Thymus (tissue), 11 donors: ENCODE results near the gene ST13. TPM values are rescaled to one million over a fixed set of nuclear protein-coding genes. Genes with fewer than 3 reads are reported as not detected.
A peak's percentile ranks its signal among the peaks of the same experiment; 100 is the strongest.
"Not testable (repeated sequence)": the region's sequence is repeated elsewhere in the genome, so short reads cannot be mapped to it uniquely, and the experiment has no call there.

Experiments used
- DNase-seq, 9 donors: peaks; one replicate each; pipeline ENCODE4 v3.0.0-alpha.2; 2013; ENCODE audit warnings: low spot score in 9 of 9, low read depth in 6 of 9, missing footprints in 1 of 9
- H3K27ac ChIP-seq, 2 donors: one replicate each; pipeline ENCODE4 v1.5.1; 2013; ENCODE audit warnings: control low read depth in 1 of 2, low read depth in 1 of 2, low read length in 1 of 2, mild to moderate bottlenecking in 1 of 2, moderate library complexity in 1 of 2
- H3K27me3 ChIP-seq, 2 donors: one replicate each; pipeline ENCODE4 v1.5.1; 2013; ENCODE audit warnings: low read length in 1 of 2; ENCODE audit not compliant: control insufficient read depth in 2 of 2, insufficient read depth in 1 of 2
- H3K36me3 ChIP-seq, 2 donors: one replicate each; pipeline ENCODE4 v1.5.1; 2013; ENCODE audit warnings: low read length in 1 of 2, mild to moderate bottlenecking in 1 of 2, moderate library complexity in 1 of 2; ENCODE audit not compliant: control insufficient read depth in 2 of 2, insufficient read depth in 2 of 2
- H3K4me1 ChIP-seq, 2 donors: one replicate each; pipeline ENCODE4 v1.5.1; 2013; ENCODE audit warnings: low read length in 2 of 2; ENCODE audit not compliant: control insufficient read depth in 2 of 2, insufficient read depth in 2 of 2
- H3K4me3 ChIP-seq, 2 donors: one replicate each; pipeline ENCODE4 v1.5.1; 2013; ENCODE audit warnings: low read length in 2 of 2, control low read depth in 1 of 2, mild to moderate bottlenecking in 1 of 2
- H3K9me3 ChIP-seq, 2 donors: one replicate each; pipeline ENCODE4 v1.5.1; 2013; ENCODE audit warnings: low read length in 1 of 2, mild to moderate bottlenecking in 1 of 2; ENCODE audit not compliant: control insufficient read depth in 2 of 2, insufficient read depth in 1 of 2
- WGBS: extraction: QIAGEN DNeasy Blood & Tissue Kit; methylation state at CpG from one replicate; pipeline ENCODE4 v1.1.7; 2013; 5-methylcytosine and 5-hydroxymethylcytosine counted together
- polyA plus RNA-seq: library from polyadenylated mRNA; stranded (reverse); fragments of 200-250 nt; gene quantifications from one replicate; pipeline ENCODE4 v1.2.3, GENCODE V29; 2013
- total RNA-seq: library from RNA; stranded (reverse); fragments of 120-200 nt; gene quantifications from one replicate; pipeline ENCODE4 v1.2.4, GENCODE V29; 2013
- donor health status: healthy.

ST13 gene
- total and polyA plus RNA-seq, 2 donors: 121 to 240 TPM

- H3K36me3 ChIP-seq: peaks cover 4 to 62% of the 10 kb centered on the region in 2 donors
- DNase-seq, H3K27me3 ChIP-seq, H3K27ac ChIP-seq, H3K4me1 ChIP-seq, H3K9me3 ChIP-seq, H3K4me3 ChIP-seq: not testable (repeated sequence)
- 100% methylated on average over 2 of the region's 2 CpGs for WGBS
Measured at GRCh38 chr22:40826292-40826691, 30.1 kb downstream of the ST13 start.

- Histone ChIP-seq H3K36me3 (peaks cover 4 to 37% of the 10 kb centered on the region in 2 donors), H3K4me3 (no peak overlapping the region), H3K27ac (no peak overlapping the region), H3K27me3 (no peaks in the 10 kb centered on the region), H3K9me3 (no peaks in the 10 kb centered on the region), H3K4me1 (peaks cover 6 to 9% of the 10 kb centered on the region in 2 donors)
- no peak for DNase-seq
- 97% methylated on average over 1 of the region's 1 CpG for WGBS
Measured at GRCh38 chr22:40823426-40823825, 33.0 kb downstream of the ST13 start.

- Histone ChIP-seq H3K27me3 (no peaks in the 10 kb centered on the region), H3K4me3 (peak overlapping the region; percentile 99), H3K4me1 (peaks cover 12 to 23% of the 10 kb centered on the region in 2 donors), H3K27ac (peak overlapping the region; percentile 56 to 69), H3K9me3 (no peaks in the 10 kb centered on the region), H3K36me3 (peaks cover 0 to 25% of the 10 kb centered on the region in 2 donors)
- WGBS: 13% methylated on average over 4 of the region's 4 CpGs
- no peak for DNase-seq
Measured at GRCh38 chr22:40819599-40820140, 36.8 kb downstream of the ST13 start.

- 1% methylated on average over 60 of the region's 61 CpGs for WGBS
- H3K27ac ChIP-seq: peak within 1 kb of the TSS; percentile 56 to 77
- peaks cover 0 to 18% of the 10 kb centered on the region in 2 donors for H3K36me3 ChIP-seq
- no peaks in the 10 kb centered on the region for H3K27me3 ChIP-seq
- DNase-seq: peak; percentile 56 to 92 (median 82)
- peak within 1 kb of the TSS; percentile 99 for H3K4me3 ChIP-seq
- no peaks in the 10 kb centered on the region for H3K9me3 ChIP-seq
- peaks cover 12 to 23% of the 10 kb centered on the region in 2 donors for H3K4me1 ChIP-seq
Measured at GRCh38 chr22:40818747-40819598, 37.5 kb downstream of the ST13 start, which contains the start of gene SLC25A17. Gene SLC25A17 (minus strand): TSS chr22:40819346. CDS start chr22:40819248, 98 bp downstream.

GRCh38 chr22:40818192-40818746 lies 38.2 kb downstream of the ST13 start:
- H3K27ac ChIP-seq: peak overlapping the region in 1 of 2 donors; percentile 33
- WGBS: 15% methylated on average over 14 of the region's 14 CpGs

GRCh38 chr22:40817737-40818136 lies 38.7 kb downstream of the ST13 start:
- Histone ChIP-seq H3K4me3 (peak overlapping the region in 1 of 2 donors; percentile 99), H3K9me3 (no peaks in the 10 kb centered on the region), H3K27ac (no peak overlapping the region), H3K36me3 (peaks cover 0 to 8% of the 10 kb centered on the region in 2 donors), H3K27me3 (no peaks in the 10 kb centered on the region), H3K4me1 (peaks cover 12 to 23% of the 10 kb centered on the region in 2 donors)
- DNase-seq: no peak
- 98% methylated on average over 4 of the region's 4 CpGs for WGBS

More at GRCh38 chr22:40818192-40818746, 38.2 kb downstream of the ST13 start:
- H3K9me3 ChIP-seq: no peaks in the 10 kb centered on the region
- no peaks in the 10 kb centered on the region for H3K27me3 ChIP-seq
- peak overlapping the region; percentile 99 for H3K4me3 ChIP-seq
- H3K36me3 ChIP-seq: peaks cover 0 to 11% of the 10 kb centered on the region in 2 donors
- H3K4me1 ChIP-seq: peaks cover 12 to 23% of the 10 kb centered on the region in 2 donors
- peak in 1 of 9 donors; percentile 40 for DNase-seq

GRCh38 chr22:40813912-40814315 lies 42.5 kb downstream of the ST13 start:
- no peak overlapping the region for H3K4me3 ChIP-seq
- H3K4me1 ChIP-seq: peaks cover 8 to 16% of the 10 kb centered on the region in 2 donors
- H3K27ac ChIP-seq: no peak overlapping the region
- no peak for DNase-seq
- H3K27me3 ChIP-seq: no peaks in the 10 kb centered on the region
- peaks cover 0 to 6% of the 10 kb centered on the region in 2 donors for H3K36me3 ChIP-seq
- H3K9me3 ChIP-seq: no peaks in the 10 kb centered on the region

- 86% methylated on average over 6 of the region's 6 CpGs for WGBS
- Histone ChIP-seq H3K27ac (no peak overlapping the region), H3K4me1 (no peaks in the 10 kb centered on the region)
Measured at GRCh38 chr22:40808018-40808841, 48.2 kb downstream of the ST13 start.

More at GRCh38 chr22:40808018-40808841, 48.2 kb downstream of the ST13 start:
- Histone ChIP-seq H3K9me3 (no peaks in the 10 kb centered on the region), H3K36me3 (peaks cover 3 to 6% of the 10 kb centered on the region in 2 donors), H3K27me3 (no peaks in the 10 kb centered on the region), H3K4me3 (no peak overlapping the region)
- no peak for DNase-seq
